HepG2 (cell line): ENCODE results near the gene PRKCZ. TPM values are rescaled to one million over a fixed set of nuclear protein-coding genes. Genes with fewer than 3 reads are reported as not detected.

Source experiments
- ATAC-seq: fragments of 200-7000 bp; cut with Tn5 transposase; 3 replicates; pipeline ENCODE4 v1.9.1; 2020; ENCODE audit warnings: mild to moderate bottlenecking, moderate library complexity
- BruUV-seq: library from RNA; stranded (reverse); fragments of 400-500 nt; replicated peaks from 2 replicates; lab custom pipeline; 2021; lab: Mats Ljungman, UMichigan
- CTCF ChIA-PET: fragments of 300-600 bp; formaldehyde crosslinking; extraction: SDS; loops from one replicate; lab custom pipeline; 2021; ENCODE audit warnings: low total read pairs, inconsistent platforms, low intra/inter-chr PET ratio; lab: Yijun Ruan, JAX
- POLR2A ChIA-PET: fragments of 350-600 bp; sonication (Branson Sonifier 250); formaldehyde crosslinking; loops from one replicate; lab custom pipeline; 2020; ENCODE audit warnings: antibody characterized with exemption, inconsistent platforms; lab: Yijun Ruan, JAX
- DNase-seq: peaks from one replicate; pipeline ENCODE4 v3.0.0-alpha.2; 2015; ENCODE audit warnings: low spot score
- FAIRE-seq: peaks from 3 replicates; lab custom pipeline; 2011; peaks lifted over from hg19 to GRCh38; lab: Jason Lieb, UNC
- H2AFZ ChIP-seq: one replicate; pipeline ENCODE4 v1.6.1; 2011; ENCODE audit warnings: low read length, inconsistent platforms
- H3K27ac ChIP-seq: fragments of 300-600 bp; 3 replicates; pipeline ENCODE4 v1.8.0; 2011; ENCODE audit warnings: mixed run types, mild to moderate bottlenecking, mixed read lengths, low read length, inconsistent platforms; ENCODE audit not compliant: insufficient read depth; ENCODE audit errors: extremely low read length
- H3K27me3 ChIP-seq, 2 experiments: fragments of 200-600 bp in 1 of 2; 2 replicates in 1 of 2; 3 replicates in 1 of 2; pipeline versions ENCODE4 v1.6.0 to v1.8.0; 2011; ENCODE audit warnings: low read length in 2 of 2, mild to moderate bottlenecking in 2 of 2, moderate library complexity in 2 of 2, inconsistent platforms in 1 of 2; ENCODE audit not compliant: insufficient read depth in 2 of 2, control insufficient read depth in 1 of 2
- H3K36me3 ChIP-seq, 2 experiments: fragments of 200-600 bp in 1 of 2; replicated peaks in 1 of 2; 2 replicates in 1 of 2; 3 replicates in 1 of 2; pipeline versions ENCODE4 v1.5.1 to v1.8.0; 2011; ENCODE audit warnings: low read length in 2 of 2, inconsistent platforms in 1 of 2; ENCODE audit not compliant: insufficient read depth in 2 of 2, control insufficient read depth in 1 of 2
- H3K4me1 ChIP-seq: 2 replicates; pipeline ENCODE4 v1.5.1; 2012; ENCODE audit warnings: low read length, inconsistent platforms; ENCODE audit not compliant: insufficient read depth
- H3K4me2 ChIP-seq: 2 replicates; pipeline ENCODE4 v1.6.0; 2011; ENCODE audit warnings: low read depth, low read length, inconsistent platforms
- H3K4me3 ChIP-seq, 3 experiments: fragments of 200-600 bp in 1 of 3; sonication (generic), shearing (Covaris generic) in 1 of 3; replicated peaks in 1 of 3; 2 replicates each; pipeline ENCODE4 v1.5.1; 2011 to 2016; ENCODE audit warnings: low read length in 3 of 3, inconsistent platforms in 2 of 3, low read depth in 2 of 3, mild to moderate bottlenecking in 2 of 3, control low read depth in 1 of 3, mixed read lengths in 1 of 3; ENCODE audit not compliant: insufficient read depth in 1 of 3
- H3K79me2 ChIP-seq: one replicate; pipeline ENCODE4 v1.6.1; 2011; ENCODE audit warnings: low read length, inconsistent platforms; ENCODE audit not compliant: insufficient read depth
- H3K9ac ChIP-seq: 2 replicates; pipeline ENCODE4 v1.6.0; 2011; ENCODE audit warnings: mild to moderate bottlenecking, low read depth, low read length, inconsistent platforms; ENCODE audit not compliant: insufficient read depth
- H3K9me3 ChIP-seq: 2 replicates; pipeline ENCODE4 v1.5.1; 2012; ENCODE audit warnings: mild to moderate bottlenecking, low read length
- H4K20me1 ChIP-seq: 2 replicates; pipeline ENCODE4 v1.6.0; 2011; ENCODE audit warnings: inconsistent platforms, mild to moderate bottlenecking, low read length, moderate library complexity; ENCODE audit not compliant: insufficient read depth
- EED ChIP-seq: sonication (generic); formaldehyde crosslinking; IDR thresholded peaks from 2 replicates; pipeline ENCODE4 v1.5.0; 2020; ENCODE audit warnings: mild to moderate bottlenecking, missing genetic modification reagents
- KDM5A ChIP-seq: fragments of 200-600 bp; sonication (generic); IDR thresholded peaks from 2 replicates; pipeline ENCODE4 v1.7.0; 2018; ENCODE audit warnings: antibody characterized with exemption, mild to moderate bottlenecking, low read length, borderline replicate concordance
- MXI1 ChIP-seq: IDR thresholded peaks from 3 replicates; pipeline ENCODE4 v1.6.1; 2012; ENCODE audit warnings: low read depth, low read length, inconsistent platforms, borderline replicate concordance
- ZNF121 ChIP-seq: sonication (generic); formaldehyde crosslinking; IDR thresholded peaks from 2 replicates; pipeline ENCODE4 v1.5.0; 2020; ENCODE audit warnings: mild to moderate bottlenecking, missing genetic modification reagents
- ZNF251 ChIP-seq: sonication (generic); formaldehyde crosslinking; IDR thresholded peaks from 2 replicates; pipeline ENCODE4 v1.9.0; 2021; ENCODE audit warnings: mild to moderate bottlenecking, missing genetic modification reagents
- WGBS: methylation state at CpG from one replicate; pipeline ENCODE4 v1.1.6; 2017; ENCODE audit warnings: low lambda C conversion rate; 5-methylcytosine and 5-hydroxymethylcytosine counted together
- in situ Hi-C: cut with HindIII; loops from 2 replicates; pipeline ENCODE4 v1.10.0; 2017; ENCODE audit warnings: low pct_unique_long_range_greater_than_20kb; ENCODE audit not compliant: extremely low pct_ligation_motif_present
- intact Hi-C: fragments of 100-400 bp; cut with micrococcal nuclease; formaldehyde crosslinking; loops from one replicate; pipeline ENCODE4 v1.10.0; 2022; ENCODE audit not compliant: unreplicated experiment
- polyA plus RNA-seq, 8 experiments: library from polyadenylated mRNA; depleted of rRNA in 3 of 8; stranded (reverse) in 7 of 8; unstranded in 1 of 8; fragments of >200 nt; fragmentation: Illumina TruSeq in 4 of 8; extraction: Trizol in 4 of 8; gene quantifications; 2 replicates each; pipeline versions ENCODE4 v1.2.1 to v1.2.3, GENCODE V29; 2011 to 2016; ENCODE audit warnings: low read depth in 4 of 8, missing spikeins in 1 of 8, mixed read lengths in 1 of 8; ENCODE audit not compliant: insufficient read depth in 1 of 8
- total RNA-seq, 5 experiments: library from RNA; depleted of rRNA; stranded (reverse); fragments of >200 nt; fragmentation: Illumina TruSeq; extraction: Trizol; gene quantifications; 2 replicates each; pipeline ENCODE4 v1.2.3, GENCODE V29; 2016; ENCODE audit warnings: low read depth in 1 of 5
- TF ChIP-seq, protein P1 (sequence below): sonication (generic); formaldehyde crosslinking; IDR thresholded peaks from 2 replicates; pipeline ENCODE4; 2020; ENCODE audit warnings: missing genetic modification reagents, mild to moderate bottlenecking, borderline replicate concordance

The PRKCZ gene
- total and polyA plus RNA-seq, 2 of the 13 experiments (the other 11 are each of a cell fraction or from before 2014, with no cell fraction given) = 34.7 to 85.2 TPM

DNA sequence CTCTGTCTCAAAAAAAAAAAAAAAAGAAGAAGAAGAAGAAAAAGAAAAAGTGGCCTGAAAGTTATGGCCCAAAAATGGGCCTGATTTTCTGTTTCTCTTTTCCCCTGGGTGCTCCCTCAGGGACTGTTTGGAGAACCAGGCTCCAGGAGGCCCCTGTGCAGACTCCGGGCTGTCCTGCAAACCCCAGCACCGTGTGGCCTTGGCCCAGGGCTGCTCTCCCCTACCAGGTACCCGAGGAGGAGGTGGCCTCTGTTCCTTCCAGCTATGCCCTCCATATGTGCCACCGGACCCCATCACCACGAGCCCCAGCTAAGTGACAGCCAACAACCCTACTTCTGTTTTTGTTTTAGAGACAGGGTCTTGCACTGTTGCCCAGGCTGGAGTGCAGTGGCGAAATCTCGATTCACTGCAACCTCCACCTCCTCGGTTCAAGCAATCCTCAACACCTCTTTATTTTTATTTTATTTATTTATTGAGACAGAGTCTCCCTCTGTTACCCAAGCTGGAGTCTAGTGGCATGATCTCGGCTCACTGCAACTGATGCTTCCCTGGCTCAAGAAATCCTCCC lies 151.9 kb downstream of the PRKCZ start:
- H3K4me3 ChIP-seq = no peak overlapping the region
- H4K20me1 ChIP-seq = no peaks in the 10 kb centered on the region
- H3K9ac ChIP-seq = no peak overlapping the region
- no peaks in the 10 kb centered on the region for H3K9me3 ChIP-seq
- no peak for TF ChIP-seq EED (CRISPR knock-in tag)
- TF ChIP-seq KDM5A = no peak
- TF ChIP-seq ZNF121 = 0 out of 2 replicates have a peak, but pooled peaks have one; percentile 46
- TF ChIP-seq MXI1 = no peak
- TF ChIP-seq, protein P1, sequence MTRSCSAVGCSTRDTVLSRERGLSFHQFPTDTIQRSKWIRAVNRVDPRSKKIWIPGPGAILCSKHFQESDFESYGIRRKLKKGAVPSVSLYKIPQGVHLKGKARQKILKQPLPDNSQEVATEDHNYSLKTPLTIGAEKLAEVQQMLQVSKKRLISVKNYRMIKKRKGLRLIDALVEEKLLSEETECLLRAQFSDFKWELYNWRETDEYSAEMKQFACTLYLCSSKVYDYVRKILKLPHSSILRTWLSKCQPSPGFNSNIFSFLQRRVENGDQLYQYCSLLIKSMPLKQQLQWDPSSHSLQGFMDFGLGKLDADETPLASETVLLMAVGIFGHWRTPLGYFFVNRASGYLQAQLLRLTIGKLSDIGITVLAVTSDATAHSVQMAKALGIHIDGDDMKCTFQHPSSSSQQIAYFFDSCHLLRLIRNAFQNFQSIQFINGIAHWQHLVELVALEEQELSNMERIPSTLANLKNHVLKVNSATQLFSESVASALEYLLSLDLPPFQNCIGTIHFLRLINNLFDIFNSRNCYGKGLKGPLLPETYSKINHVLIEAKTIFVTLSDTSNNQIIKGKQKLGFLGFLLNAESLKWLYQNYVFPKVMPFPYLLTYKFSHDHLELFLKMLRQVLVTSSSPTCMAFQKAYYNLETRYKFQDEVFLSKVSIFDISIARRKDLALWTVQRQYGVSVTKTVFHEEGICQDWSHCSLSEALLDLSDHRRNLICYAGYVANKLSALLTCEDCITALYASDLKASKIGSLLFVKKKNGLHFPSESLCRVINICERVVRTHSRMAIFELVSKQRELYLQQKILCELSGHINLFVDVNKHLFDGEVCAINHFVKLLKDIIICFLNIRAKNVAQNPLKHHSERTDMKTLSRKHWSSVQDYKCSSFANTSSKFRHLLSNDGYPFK (CRISPR knock-in tag) = no peak
- no peak for TF ChIP-seq ZNF251
- peaks cover 0 to 20% of the 10 kb centered on the region in 2 experiments; a peak in 4 of 5 replicates for H3K27me3 ChIP-seq
- H3K4me2 ChIP-seq = no peak overlapping the region
- BruUV-seq = no TSS peak
- no peak overlapping the region for H2AFZ ChIP-seq
- 55% methylated on average over 8 of the region's 9 CpGs for WGBS
- no peak for DNase-seq
- POLR2A ChIA-PET = interaction anchor here (1.1 to 8.5 kb wide), 2 partner anchors 9 to 28 kb away, joined by 3 to 178 read pairs; partner anchors contain the start of gene SKI
- no peaks in the 10 kb centered on the region for H3K36me3 ChIP-seq
- peaks cover 84% of the 10 kb centered on the region for H3K4me1 ChIP-seq
- H3K79me2 ChIP-seq = no peaks in the 10 kb centered on the region
- no peak for ATAC-seq
- H3K27ac ChIP-seq = no peak overlapping the region
- intact Hi-C loops (no loop called here), in situ Hi-C loops (no loop called here)
- FAIRE-seq = no peak
- CTCF ChIA-PET = no interaction called here
